Neural cell (in vitro differentiated cells): ENCODE measurements around the gene TNS1.

Experiments used
- EP300 ChIP-seq: fragments of 450-650 bp; conservative IDR thresholded peaks from 2 replicates; pipeline ENCODE4 v1.6.1; 2014; ENCODE audit warnings: antibody characterized with exemption, mild to moderate bottlenecking, moderate library complexity; ENCODE audit not compliant: poor library complexity, severe bottlenecking
- EZH2 ChIP-seq: fragments of 200-600, 300-800 bp; shearing (Covaris generic), sonication (generic); IDR thresholded peaks from 2 replicates; pipeline ENCODE4 v1.6.1; 2014; ENCODE audit warnings: antibody characterized with exemption, low read length, borderline replicate concordance, mild to moderate bottlenecking; ENCODE audit not compliant: insufficient read depth, poor library complexity, severe bottlenecking
- MXI1 ChIP-seq: fragments of 450-650 bp; conservative IDR thresholded peaks from 2 replicates; pipeline ENCODE4 v1.6.1; 2014; ENCODE audit warnings: antibody characterized with exemption, mild to moderate bottlenecking; ENCODE audit not compliant: poor library complexity, severe bottlenecking
- POLR2AphosphoS5 ChIP-seq: IDR thresholded peaks from 2 replicates; pipeline ENCODE4 v1.6.1; 2012
- RAD21 ChIP-seq: fragments of 450-650 bp; conservative IDR thresholded peaks from 2 replicates; pipeline ENCODE4 v1.6.1; 2014; ENCODE audit warnings: antibody characterized with exemption, mild to moderate bottlenecking, moderate library complexity
- SMC3 ChIP-seq: fragments of 450-650 bp; conservative IDR thresholded peaks from 2 replicates; pipeline ENCODE4 v1.6.1; 2014; ENCODE audit warnings: antibody characterized with exemption, mild to moderate bottlenecking, moderate library complexity; ENCODE audit not compliant: poor library complexity
- TAF1 ChIP-seq: IDR thresholded peaks from 2 replicates; pipeline ENCODE4 v1.6.1; 2012; ENCODE audit warnings: low read depth
- TF ChIP-seq, protein P1 (sequence below): fragments of 450-650 bp; IDR thresholded peaks from 2 replicates; pipeline ENCODE4 v1.5.1; 2014; ENCODE audit warnings: antibody characterized with exemption, mild to moderate bottlenecking, moderate library complexity; ENCODE audit not compliant: poor library complexity, severe bottlenecking
- TF ChIP-seq, protein P2 (sequence below): IDR thresholded peaks from 2 replicates; pipeline ENCODE4 v1.6.1; 2012; ENCODE audit warnings: borderline replicate concordance

DNA sequence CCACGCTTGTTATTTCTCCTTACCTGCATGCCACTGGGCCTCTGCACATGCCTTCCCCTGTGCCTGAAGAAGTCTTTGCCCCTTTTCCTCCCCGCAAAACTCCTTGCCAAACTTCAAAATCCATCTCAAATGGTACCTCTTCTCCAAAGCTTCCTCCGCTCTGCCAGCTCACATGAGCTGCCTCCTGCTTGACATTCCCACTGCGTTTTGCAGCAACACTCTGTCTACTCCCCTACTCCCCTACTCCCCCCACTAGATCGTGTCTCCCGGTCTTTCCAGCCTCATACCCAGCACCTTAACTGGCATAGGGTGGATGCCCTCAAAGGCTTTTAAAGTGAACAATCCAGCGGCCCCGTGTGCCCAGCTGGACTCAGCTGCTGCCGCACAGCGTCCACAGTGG lies 65.8 kb downstream of the TNS1 start:
- TF ChIP-seq, protein P1, sequence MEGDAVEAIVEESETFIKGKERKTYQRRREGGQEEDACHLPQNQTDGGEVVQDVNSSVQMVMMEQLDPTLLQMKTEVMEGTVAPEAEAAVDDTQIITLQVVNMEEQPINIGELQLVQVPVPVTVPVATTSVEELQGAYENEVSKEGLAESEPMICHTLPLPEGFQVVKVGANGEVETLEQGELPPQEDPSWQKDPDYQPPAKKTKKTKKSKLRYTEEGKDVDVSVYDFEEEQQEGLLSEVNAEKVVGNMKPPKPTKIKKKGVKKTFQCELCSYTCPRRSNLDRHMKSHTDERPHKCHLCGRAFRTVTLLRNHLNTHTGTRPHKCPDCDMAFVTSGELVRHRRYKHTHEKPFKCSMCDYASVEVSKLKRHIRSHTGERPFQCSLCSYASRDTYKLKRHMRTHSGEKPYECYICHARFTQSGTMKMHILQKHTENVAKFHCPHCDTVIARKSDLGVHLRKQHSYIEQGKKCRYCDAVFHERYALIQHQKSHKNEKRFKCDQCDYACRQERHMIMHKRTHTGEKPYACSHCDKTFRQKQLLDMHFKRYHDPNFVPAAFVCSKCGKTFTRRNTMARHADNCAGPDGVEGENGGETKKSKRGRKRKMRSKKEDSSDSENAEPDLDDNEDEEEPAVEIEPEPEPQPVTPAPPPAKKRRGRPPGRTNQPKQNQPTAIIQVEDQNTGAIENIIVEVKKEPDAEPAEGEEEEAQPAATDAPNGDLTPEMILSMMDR: no peak
- TF ChIP-seq TAF1: no peak
- TF ChIP-seq POLR2AphosphoS5: no peak
- TF ChIP-seq EP300: no peak
- no peak for TF ChIP-seq SMC3
- TF ChIP-seq EZH2: no peak
- no peak for TF ChIP-seq MXI1
- TF ChIP-seq, protein P2, sequence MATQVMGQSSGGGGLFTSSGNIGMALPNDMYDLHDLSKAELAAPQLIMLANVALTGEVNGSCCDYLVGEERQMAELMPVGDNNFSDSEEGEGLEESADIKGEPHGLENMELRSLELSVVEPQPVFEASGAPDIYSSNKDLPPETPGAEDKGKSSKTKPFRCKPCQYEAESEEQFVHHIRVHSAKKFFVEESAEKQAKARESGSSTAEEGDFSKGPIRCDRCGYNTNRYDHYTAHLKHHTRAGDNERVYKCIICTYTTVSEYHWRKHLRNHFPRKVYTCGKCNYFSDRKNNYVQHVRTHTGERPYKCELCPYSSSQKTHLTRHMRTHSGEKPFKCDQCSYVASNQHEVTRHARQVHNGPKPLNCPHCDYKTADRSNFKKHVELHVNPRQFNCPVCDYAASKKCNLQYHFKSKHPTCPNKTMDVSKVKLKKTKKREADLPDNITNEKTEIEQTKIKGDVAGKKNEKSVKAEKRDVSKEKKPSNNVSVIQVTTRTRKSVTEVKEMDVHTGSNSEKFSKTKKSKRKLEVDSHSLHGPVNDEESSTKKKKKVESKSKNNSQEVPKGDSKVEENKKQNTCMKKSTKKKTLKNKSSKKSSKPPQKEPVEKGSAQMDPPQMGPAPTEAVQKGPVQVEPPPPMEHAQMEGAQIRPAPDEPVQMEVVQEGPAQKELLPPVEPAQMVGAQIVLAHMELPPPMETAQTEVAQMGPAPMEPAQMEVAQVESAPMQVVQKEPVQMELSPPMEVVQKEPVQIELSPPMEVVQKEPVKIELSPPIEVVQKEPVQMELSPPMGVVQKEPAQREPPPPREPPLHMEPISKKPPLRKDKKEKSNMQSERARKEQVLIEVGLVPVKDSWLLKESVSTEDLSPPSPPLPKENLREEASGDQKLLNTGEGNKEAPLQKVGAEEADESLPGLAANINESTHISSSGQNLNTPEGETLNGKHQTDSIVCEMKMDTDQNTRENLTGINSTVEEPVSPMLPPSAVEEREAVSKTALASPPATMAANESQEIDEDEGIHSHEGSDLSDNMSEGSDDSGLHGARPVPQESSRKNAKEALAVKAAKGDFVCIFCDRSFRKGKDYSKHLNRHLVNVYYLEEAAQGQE: no peak
- TF ChIP-seq RAD21: no peak
